Cardiac muscle cell (in vitro differentiated cells and primary cell): Measurements from ENCODE around the gene PDX1. TPM values are rescaled to one million over a fixed set of nuclear protein-coding genes. Genes with fewer than 3 reads are reported as not detected.

Experiments used
- DNase-seq, 2 donors: peaks; one replicate each; pipeline versions ENCODE4 v3.0.0 to v3.0.0-alpha.2; 2010 to 2017; ENCODE audit warnings: low read depth in 1 of 2, low spot score in 1 of 2
- H3K27ac ChIP-seq: fragments of 200-600 bp; sonication (generic); 2 replicates; pipeline ENCODE4 v1.5.1; 2016
- H3K27me3 ChIP-seq: fragments of 200-600 bp; sonication (generic); 2 replicates; pipeline ENCODE4 v1.6.0; 2016; ENCODE audit warnings: control low read depth
- H3K36me3 ChIP-seq: fragments of 200-600 bp; sonication (generic); 2 replicates; pipeline ENCODE4 v1.5.1; 2016; ENCODE audit warnings: control low read depth
- H3K4me1 ChIP-seq: fragments of 200-600 bp; sonication (generic); 2 replicates; pipeline ENCODE4 v1.8.1; 2017; ENCODE audit warnings: low read depth, mild to moderate bottlenecking, mixed run types
- H3K4me3 ChIP-seq: fragments of 200-600 bp; sonication (generic); 2 replicates; pipeline ENCODE4 v1.5.1; 2016; ENCODE audit warnings: mild to moderate bottlenecking
- H3K9me3 ChIP-seq: fragments of 200-600 bp; sonication (generic); 2 replicates; pipeline ENCODE4 v1.5.1; 2017; ENCODE audit warnings: low read depth, mild to moderate bottlenecking, control low read depth
- CTCF ChIP-seq: IDR thresholded peaks from 2 replicates; pipeline ENCODE4 v1.5.1; 2012; ENCODE audit warnings: low read depth, mild to moderate bottlenecking, low read length
- polyA plus RNA-seq: library from polyadenylated mRNA; unstranded; fragments of >200 nt; fragmentation: Nextera tagmentation; extraction: Ambion mirVana; gene quantifications from 2 replicates; pipeline ENCODE4 v1.2.1, GENCODE V29; 2016
- total RNA-seq: library from RNA; depleted of rRNA; stranded (reverse); fragments of >200 nt; gene quantifications from 2 replicates; pipeline ENCODE4 v1.2.3, GENCODE V29; 2016

PDX1 gene
- total and polyA plus RNA-seq, 2 experiments from 2014 or later, result not detected

- H3K36me3 ChIP-seq, result no peaks in the 10 kb centered on the region
- H3K27me3 ChIP-seq, result peaks cover 100% of the 10 kb centered on the region
- H3K9me3 ChIP-seq, result no peaks in the 10 kb centered on the region
- peaks cover under 1% of the 10 kb centered on the region for H3K4me1 ChIP-seq
- H3K27ac ChIP-seq, result no peak overlapping the region
- no peak overlapping the region for H3K4me3 ChIP-seq
- DNase-seq, result no peak
- TF ChIP-seq CTCF, result no peak
Observed at GRCh38 chr13:27955014-27955591, 35.3 kb downstream of the PDX1 start.

GRCh38 chr13:27956576-27957300 is 36.9 kb downstream of the PDX1 start:
- no peak overlapping the region for H3K27ac ChIP-seq
- no peak for TF ChIP-seq CTCF
- H3K4me3 ChIP-seq, result no peak overlapping the region
- no peaks in the 10 kb centered on the region for H3K9me3 ChIP-seq
- H3K36me3 ChIP-seq, result no peaks in the 10 kb centered on the region
- peaks cover 2% of the 10 kb centered on the region for H3K4me1 ChIP-seq
- DNase-seq, result no peak
- peaks cover 100% of the 10 kb centered on the region for H3K27me3 ChIP-seq

- DNase-seq, result no peak
- Histone ChIP-seq H3K4me1 (peaks cover 2% of the 10 kb centered on the region), H3K4me3 (peak overlapping the region; percentile 28), H3K36me3 (no peaks in the 10 kb centered on the region), H3K27ac (no peak overlapping the region), H3K27me3 (peaks cover 100% of the 10 kb centered on the region), H3K9me3 (no peaks in the 10 kb centered on the region)
- no peak for TF ChIP-seq CTCF
Observed at GRCh38 chr13:27959976-27960361, 40.2 kb downstream of the PDX1 start.

- Histone ChIP-seq H3K27ac (no peak overlapping the region), H3K36me3 (no peaks in the 10 kb centered on the region), H3K4me3 (peak overlapping the region; percentile 28), H3K9me3 (no peaks in the 10 kb centered on the region), H3K27me3 (peaks cover 100% of the 10 kb centered on the region), H3K4me1 (peaks cover 2% of the 10 kb centered on the region)
- peak; percentile 41 to 50 for DNase-seq
- TF ChIP-seq CTCF, result peak; percentile 45
Observed at GRCh38 chr13:27960362-27961226, 40.8 kb downstream of the PDX1 start.

GRCh38 chr13:27961227-27962085 is 41.7 kb downstream of the PDX1 start:
- Histone ChIP-seq H3K4me3 (peak overlapping the region; percentile 28), H3K9me3 (no peaks in the 10 kb centered on the region), H3K4me1 (peaks cover 2% of the 10 kb centered on the region), H3K27me3 (peaks cover 100% of the 10 kb centered on the region), H3K27ac (no peak overlapping the region), H3K36me3 (no peaks in the 10 kb centered on the region)
- TF ChIP-seq CTCF, result no peak
- DNase-seq, result no peak
